ENCODE results near the gene TMPRSS7. TPM values are rescaled to one million over a fixed set of nuclear protein-coding genes. Genes with fewer than 3 reads are reported as not detected.

TMPRSS7 gene
- polyA plus RNA-seq, 3 donors, result not detected

DNA sequence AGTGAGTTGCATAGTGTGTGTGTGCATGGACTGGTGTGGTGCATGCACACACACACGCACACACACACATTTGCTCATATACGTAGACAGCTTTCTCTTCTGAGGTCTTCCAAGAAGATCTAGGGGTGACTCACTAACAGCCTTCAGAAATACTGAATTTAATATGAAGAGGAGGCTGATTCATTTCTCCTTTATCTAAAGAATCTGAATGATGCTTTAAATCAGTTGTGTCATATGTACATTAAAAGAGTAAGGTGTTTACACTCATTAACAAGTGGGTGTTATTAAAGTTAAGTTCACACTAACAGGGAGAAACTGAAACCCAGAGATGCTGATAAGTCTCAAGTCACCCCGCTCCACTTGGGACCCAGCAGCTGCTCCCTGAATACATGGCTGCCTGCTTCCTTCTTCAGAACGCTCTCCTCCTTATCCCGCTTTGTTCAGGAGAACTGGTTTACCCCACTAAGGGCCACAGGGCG, 22.0 kb downstream of the TMPRSS7 start:
- no peak overlapping the region for H3K27ac Mint-ChIP-seq

DNA sequence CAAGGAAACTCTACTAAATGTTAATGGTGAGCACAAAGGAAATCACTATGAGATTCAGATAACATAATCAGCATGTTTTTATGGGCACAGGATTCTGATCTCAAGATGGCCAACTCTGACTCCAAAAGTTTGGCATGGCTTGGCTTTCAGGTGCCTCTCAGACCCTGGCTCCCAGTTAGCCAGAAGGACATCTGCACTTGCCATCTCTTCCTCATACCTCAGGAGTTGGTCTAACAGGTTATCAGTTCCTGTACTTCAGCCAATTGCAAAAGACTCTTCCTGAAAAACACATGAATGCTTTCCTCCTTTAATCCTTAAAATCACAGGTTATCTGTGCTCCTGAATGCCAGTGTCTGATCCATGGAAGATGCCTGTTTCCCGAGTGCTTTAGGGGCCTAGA, 25.0 kb downstream of the TMPRSS7 start:
- no peak for DNase-seq
- Histone ChIP-seq H3K27ac (ENCODE audit: low read depth in 1 of 2, low read length in 2 of 2) (no peak overlapping the region), H2AFZ (ENCODE audit: insufficient read depth, low read depth, low read length, poor library complexity, severe bottlenecking) (no peak overlapping the region), H3K79me2 (ENCODE audit: insufficient read depth, low read length) (no peaks in the 10 kb centered on the region), H3K36me3 (replicated peaks in 1 of 2; ENCODE audit: control insufficient read depth in 1 of 2, insufficient read depth in 2 of 2, low read length in 2 of 2) (no peaks in the 10 kb centered on the region), H3K27me3 (ENCODE audit: control insufficient read depth in 2 of 2, insufficient read depth in 2 of 2, low read length in 2 of 2) (no peaks in the 10 kb centered on the region), H3K9me3 (replicated peaks in 1 of 2; ENCODE audit: control insufficient read depth in 1 of 2, insufficient read depth in 1 of 2, low read length in 2 of 2) (no peaks in the 10 kb centered on the region), H3K4me1 (ENCODE audit: control insufficient read depth in 1 of 2, insufficient read depth in 2 of 2, low read length in 2 of 2) (no peaks in the 10 kb centered on the region), H3K9ac (ENCODE audit: insufficient read depth, low read length, poor library complexity, severe bottlenecking) (no peak overlapping the region), H3K4me3 (replicated peaks in 1 of 3; ENCODE audit: low read depth in 2 of 3, low read length in 3 of 3) (no peak overlapping the region), H4K20me1 (ENCODE audit: insufficient read depth, low read length) (no peaks in the 10 kb centered on the region), H3K4me2 (replicated peaks; ENCODE audit: extremely low read depth, low read length, poor library complexity, severe bottlenecking) (no peak overlapping the region)
- no peaks in the 10 kb centered on the region for H3K36me3 Mint-ChIP-seq
- H3K4me1 Mint-ChIP-seq, result no peaks in the 10 kb centered on the region
- H3K27me3 Mint-ChIP-seq (ENCODE audit: low read depth in 3 of 3), result peaks cover 2 to 5% (median 3%) of the 10 kb centered on the region in 3 donors
- no peak overlapping the region for H3K27ac Mint-ChIP-seq
- H3K9me3 Mint-ChIP-seq, result peaks cover 0 to 12% (median 3%) of the 10 kb centered on the region in 7 donors
- TF ChIP-seq, protein P1, sequence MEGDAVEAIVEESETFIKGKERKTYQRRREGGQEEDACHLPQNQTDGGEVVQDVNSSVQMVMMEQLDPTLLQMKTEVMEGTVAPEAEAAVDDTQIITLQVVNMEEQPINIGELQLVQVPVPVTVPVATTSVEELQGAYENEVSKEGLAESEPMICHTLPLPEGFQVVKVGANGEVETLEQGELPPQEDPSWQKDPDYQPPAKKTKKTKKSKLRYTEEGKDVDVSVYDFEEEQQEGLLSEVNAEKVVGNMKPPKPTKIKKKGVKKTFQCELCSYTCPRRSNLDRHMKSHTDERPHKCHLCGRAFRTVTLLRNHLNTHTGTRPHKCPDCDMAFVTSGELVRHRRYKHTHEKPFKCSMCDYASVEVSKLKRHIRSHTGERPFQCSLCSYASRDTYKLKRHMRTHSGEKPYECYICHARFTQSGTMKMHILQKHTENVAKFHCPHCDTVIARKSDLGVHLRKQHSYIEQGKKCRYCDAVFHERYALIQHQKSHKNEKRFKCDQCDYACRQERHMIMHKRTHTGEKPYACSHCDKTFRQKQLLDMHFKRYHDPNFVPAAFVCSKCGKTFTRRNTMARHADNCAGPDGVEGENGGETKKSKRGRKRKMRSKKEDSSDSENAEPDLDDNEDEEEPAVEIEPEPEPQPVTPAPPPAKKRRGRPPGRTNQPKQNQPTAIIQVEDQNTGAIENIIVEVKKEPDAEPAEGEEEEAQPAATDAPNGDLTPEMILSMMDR (IDR thresholded peaks at IDR 0.05), result no peak
- H3K4me3 Mint-ChIP-seq, result no peak overlapping the region
- intact Hi-C loops (cut with micrococcal nuclease), result no loop called here
- WGBS (ENCODE audit: insufficient coverage), result 100% methylated on average over 1 of the region's 1 CpG

More for the DNA sequence above, 22.0 kb downstream of the TMPRSS7 start:
- TF ChIP-seq, protein P1 (IDR thresholded peaks at IDR 0.05), result no peak
- DNase-seq, result no peak
- H3K4me1 ChIP-seq (ENCODE audit: control insufficient read depth in 1 of 2, insufficient read depth in 2 of 2, low read length in 2 of 2), result no peaks in the 10 kb centered on the region
- H3K9me3 Mint-ChIP-seq, result peaks cover 0 to 12% (median 3%) of the 10 kb centered on the region in 7 donors
- H2AFZ ChIP-seq (ENCODE audit: insufficient read depth, low read depth, low read length, poor library complexity, severe bottlenecking), result no peak overlapping the region
- no peaks in the 10 kb centered on the region for H3K36me3 Mint-ChIP-seq
- no peaks in the 10 kb centered on the region for H3K36me3 ChIP-seq (replicated peaks in 1 of 2; ENCODE audit: control insufficient read depth in 1 of 2, insufficient read depth in 2 of 2, low read length in 2 of 2)
- H3K4me1 Mint-ChIP-seq, result peaks cover 2% of the 10 kb centered on the region
- H3K4me2 ChIP-seq (replicated peaks; ENCODE audit: extremely low read depth, low read length, poor library complexity, severe bottlenecking), result no peak overlapping the region
- no peaks in the 10 kb centered on the region for H4K20me1 ChIP-seq (ENCODE audit: insufficient read depth, low read length)
- intact Hi-C loops (cut with micrococcal nuclease), result no loop called here
- peaks cover 0 to 5% (median 2%) of the 10 kb centered on the region in 3 donors for H3K27me3 Mint-ChIP-seq (ENCODE audit: low read depth in 3 of 3)
- no peaks in the 10 kb centered on the region for H3K9me3 ChIP-seq (replicated peaks in 1 of 2; ENCODE audit: control insufficient read depth in 1 of 2, insufficient read depth in 1 of 2, low read length in 2 of 2)
- no peak overlapping the region for H3K27ac ChIP-seq (ENCODE audit: low read depth in 1 of 2, low read length in 2 of 2)
- WGBS (ENCODE audit: insufficient coverage), result no CpG with 5 or more reads among the region's 6 CpGs
- H3K27me3 ChIP-seq (ENCODE audit: control insufficient read depth in 2 of 2, insufficient read depth in 2 of 2, low read length in 2 of 2), result no peaks in the 10 kb centered on the region
- no peak overlapping the region for H3K4me3 Mint-ChIP-seq
- no peak overlapping the region for H3K9ac ChIP-seq (ENCODE audit: insufficient read depth, low read length, poor library complexity, severe bottlenecking)
- H3K4me3 ChIP-seq (replicated peaks in 1 of 3; ENCODE audit: low read depth in 2 of 3, low read length in 3 of 3), result no peak overlapping the region
- no peaks in the 10 kb centered on the region for H3K79me2 ChIP-seq (ENCODE audit: insufficient read depth, low read length)

Measured in CD14-positive monocyte (primary cell).